GM12891 (cell line): ENCODE measurements around the gene PI4KB.

Experiments
- DNase-seq: peaks from one replicate; pipeline ENCODE4 v3.0.0; 2011; ENCODE audit warnings: low spot score; ENCODE audit not compliant: insufficient read length
- FAIRE-seq: peaks from 2 replicates; lab custom pipeline; 2011; peaks lifted over from hg19 to GRCh38; lab: Jason Lieb, UNC
- PAX5 ChIP-seq: IDR thresholded peaks from 2 replicates; pipeline ENCODE4 v1.6.1; 2011; ENCODE audit warnings: low read length, moderate library complexity, mild to moderate bottlenecking; ENCODE audit not compliant: insufficient read depth, severe bottlenecking
- POLR2A ChIP-seq: IDR thresholded peaks from 2 replicates; pipeline ENCODE4 v1.6.1; 2011; ENCODE audit warnings: low read depth, low read length, control low read depth
- POLR2AphosphoS5 ChIP-seq: IDR thresholded peaks from 2 replicates; pipeline ENCODE4 v1.6.1; 2011; ENCODE audit warnings: low read depth, low read length, control low read depth
- POU2F2 ChIP-seq: IDR thresholded peaks from 2 replicates; pipeline ENCODE4 v1.6.1; 2011; ENCODE audit warnings: low read depth, mild to moderate bottlenecking, control low read depth, low read length, moderate library complexity
- SPI1 ChIP-seq: IDR thresholded peaks from 2 replicates; pipeline ENCODE4 v1.6.1; 2011; ENCODE audit warnings: low read depth, low read length, control low read depth
- TAF1 ChIP-seq: IDR thresholded peaks from 2 replicates; pipeline ENCODE4 v1.6.1; 2011; ENCODE audit warnings: low read depth, low read length, control low read depth

Gene PI4KB

GRCh38 chr1:151313501-151313900 is 13.7 kb downstream of the PI4KB start:
- no peak for TF ChIP-seq PAX5
- no peak for TF ChIP-seq POLR2AphosphoS5
- TF ChIP-seq POLR2A, result no peak
- TF ChIP-seq SPI1, result no peak
- FAIRE-seq (no peak), DNase-seq (no peak)

- FAIRE-seq (no peak), DNase-seq (no peak)
- TF ChIP-seq POLR2AphosphoS5, result no peak
- no peak for TF ChIP-seq SPI1
- TF ChIP-seq TAF1, result no peak
- no peak for TF ChIP-seq PAX5
- no peak for TF ChIP-seq POLR2A
- no peak for TF ChIP-seq POU2F2
Measured at GRCh38 chr1:151312826-151313225, 14.4 kb downstream of the PI4KB start.

DNA sequence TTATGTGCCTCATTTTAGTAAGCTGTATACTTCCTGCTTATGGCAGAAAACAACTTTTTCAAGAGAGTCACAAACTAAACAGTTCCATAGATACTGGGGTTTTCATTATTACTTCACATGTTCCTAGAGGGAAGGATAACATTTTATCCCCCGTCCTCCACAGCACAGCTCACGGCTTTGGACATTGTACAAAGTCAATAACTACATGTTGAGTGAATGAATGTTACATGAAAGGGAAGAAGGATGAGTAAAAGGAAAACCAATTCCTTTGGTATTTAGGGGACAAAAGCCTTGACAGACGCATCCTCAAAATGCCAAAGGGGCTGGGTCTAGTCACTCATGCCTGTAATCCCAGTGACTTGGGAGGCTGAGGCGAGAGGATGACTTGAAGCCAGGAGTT is 14.8 kb downstream of the PI4KB start:
- DNase-seq (no peak), FAIRE-seq (no peak)
- TF ChIP-seq TAF1 (no peak), POLR2A (no peak), SPI1 (no peak), POLR2AphosphoS5 (no peak), PAX5 (no peak), POU2F2 (no peak)

GRCh38 chr1:151311589-151312331 is 15.5 kb downstream of the PI4KB start:
- TF ChIP-seq TAF1 (no peak), POLR2AphosphoS5 (no peak), PAX5 (no peak)
- DNase-seq, result no peak
- no peak for FAIRE-seq

- no peak for TF ChIP-seq POLR2A
- TF ChIP-seq POLR2AphosphoS5, result no peak
- no peak for TF ChIP-seq PAX5
- no peak for TF ChIP-seq POU2F2
- TF ChIP-seq SPI1, result no peak
- no peak for TF ChIP-seq TAF1
- FAIRE-seq (no peak), DNase-seq (no peak)
Measured at GRCh38 chr1:151311011-151311410, 16.2 kb downstream of the PI4KB start.

GRCh38 chr1:151309811-151310323 is 17.3 kb downstream of the PI4KB start:
- FAIRE-seq, result no peak
- TF ChIP-seq PAX5, result no peak
- no peak for TF ChIP-seq POLR2AphosphoS5
- no peak for TF ChIP-seq POU2F2
- no peak for TF ChIP-seq SPI1
- no peak for TF ChIP-seq TAF1
- no peak for TF ChIP-seq POLR2A
- DNase-seq, result no peak

- DNase-seq (no peak), FAIRE-seq (no peak)
- TF ChIP-seq POLR2AphosphoS5, result no peak
- no peak for TF ChIP-seq PAX5
Measured at GRCh38 chr1:151294742-151295462, 32.3 kb downstream of the PI4KB start.

- TF ChIP-seq TAF1 (no peak), SPI1 (no peak), POU2F2 (no peak), POLR2AphosphoS5 (no peak), POLR2A (no peak), PAX5 (no peak)
- FAIRE-seq, result no peak
- no peak for DNase-seq
Measured at GRCh38 chr1:151293093-151293492, 34.1 kb downstream of the PI4KB start.

DNA sequence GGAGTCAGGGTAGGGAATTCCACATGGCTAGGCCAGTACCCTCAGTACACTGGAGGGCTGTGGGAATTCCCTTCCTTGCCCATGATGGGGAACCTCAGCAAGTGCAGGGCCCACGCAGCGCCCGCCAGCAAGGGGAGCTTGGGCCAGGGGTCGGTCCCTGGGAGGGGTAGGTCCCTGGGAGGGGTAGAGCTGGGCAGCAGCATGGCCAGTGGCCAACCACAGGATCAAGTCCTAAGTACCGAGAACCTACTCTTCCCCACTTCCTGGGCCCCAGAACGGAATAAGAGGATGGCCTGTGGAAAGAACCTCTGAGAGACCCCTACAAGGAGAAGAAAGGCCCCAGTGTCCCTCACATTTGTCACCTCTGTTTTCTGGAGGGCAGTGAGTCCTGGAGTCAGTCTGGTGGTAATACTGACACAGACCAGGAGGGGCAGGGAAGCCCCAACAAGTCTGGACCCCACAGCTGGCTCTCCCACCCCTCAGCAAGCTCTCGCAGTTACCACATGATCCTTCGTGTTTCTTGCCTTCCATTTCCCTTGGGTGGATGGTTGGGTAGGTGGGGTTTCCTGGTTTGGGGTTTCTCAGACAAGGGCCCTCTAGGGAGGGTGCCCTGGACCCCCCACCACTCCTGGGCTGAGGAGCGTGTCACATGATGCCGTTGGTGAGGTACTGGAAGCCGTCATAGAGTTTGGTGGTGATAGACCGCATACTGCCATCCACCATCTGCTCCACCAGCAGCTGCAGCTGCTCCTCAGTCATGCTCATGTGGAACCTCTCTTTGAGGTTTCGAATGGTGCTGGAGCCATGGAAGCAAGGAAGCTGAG is 34.8 kb downstream of the PI4KB start:
- FAIRE-seq (peak; percentile 48), DNase-seq (no peak)
- TF ChIP-seq POLR2AphosphoS5, result peak; percentile 77
- TF ChIP-seq TAF1, result no peak
- peak; percentile 79 for TF ChIP-seq POLR2A

GRCh38 chr1:151290709-151291303 is 36.4 kb downstream of the PI4KB start:
- DNase-seq (no peak), FAIRE-seq (no peak)
- TF ChIP-seq POLR2AphosphoS5 (peak; percentile 80), TAF1 (no peak), SPI1 (no peak), POU2F2 (no peak), POLR2A (peak; percentile 81)
